ENCODE results near the gene SUCLG2.
"Not testable (repeated sequence)": the region's sequence is repeated elsewhere in the genome, so short reads cannot be mapped to it uniquely, and the experiment has no call there.

DNA sequence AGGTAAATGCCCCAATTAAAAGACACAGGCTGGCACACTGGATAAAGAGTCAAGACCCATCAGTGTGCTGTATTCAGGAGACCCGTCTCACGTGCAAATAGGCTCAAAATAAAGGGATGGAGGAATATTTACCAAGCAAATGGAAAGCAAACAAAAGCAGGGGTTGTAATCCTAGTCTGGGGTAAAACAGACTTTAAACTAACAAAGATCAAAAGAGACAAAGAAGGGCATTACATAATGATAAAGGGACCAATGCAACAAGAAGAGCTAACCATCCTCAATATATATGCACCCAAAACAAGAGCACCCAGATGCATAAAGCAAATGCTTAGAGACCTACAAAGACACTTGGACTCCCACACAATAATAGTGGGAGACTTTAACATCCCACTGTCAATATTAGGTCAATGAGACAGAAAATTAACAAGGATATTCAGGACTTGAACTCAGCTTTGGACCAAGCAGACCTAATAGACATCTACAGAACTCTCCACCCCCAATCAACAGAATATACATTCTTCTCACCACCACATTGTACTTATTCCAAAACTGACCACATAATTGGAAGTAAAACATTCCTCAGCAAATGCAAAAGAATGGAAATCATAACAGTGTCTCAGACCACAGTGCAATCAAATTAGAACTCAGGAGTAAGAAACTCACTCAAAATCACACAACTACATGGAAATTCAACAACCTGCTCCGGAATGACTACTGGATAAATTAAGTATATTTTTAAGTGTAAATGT, 111.7 kb downstream of the SUCLG2 start:
- not testable (repeated sequence) for TF ChIP-seq CTCF, POLR2A, POLR2AphosphoS5 (IDR thresholded peaks at IDR 0.05)
